NCI-H446 (cell line): ENCODE measurements around the gene MAP4K4.
"Not testable (repeated sequence)": the region's sequence is repeated elsewhere in the genome, so short reads cannot be mapped to it uniquely, and the experiment has no call there.

ENCODE experiments used
- DNase-seq, 2 experiments: peaks; one replicate each; lab custom pipeline; 2025; lab: John Stamatoyannopoulos, UW

The MAP4K4 gene

GRCh38 chr2:101905746-101906336 is 208.3 kb downstream of the MAP4K4 start:
- DNase-seq = no peak

- no peak for DNase-seq
Observed at GRCh38 chr2:101909760-101910159, 212.3 kb downstream of the MAP4K4 start.

- DNase-seq = no peak
Observed at GRCh38 chr2:101912545-101912944, 215.0 kb downstream of the MAP4K4 start.

GRCh38 chr2:101921319-101921952 is 223.9 kb downstream of the MAP4K4 start:
- DNase-seq = no peak

- no peak for DNase-seq
Observed at GRCh38 chr2:101921953-101922325, 224.4 kb downstream of the MAP4K4 start.

- not testable (repeated sequence) for DNase-seq
Observed at GRCh38 chr2:101924311-101924710, 226.8 kb downstream of the MAP4K4 start.

- no peak for DNase-seq
Observed at GRCh38 chr2:101930019-101930418, 232.5 kb downstream of the MAP4K4 start.

GRCh38 chr2:101930847-101931246 is 233.3 kb downstream of the MAP4K4 start:
- no peak for DNase-seq

- DNase-seq = no peak
Observed at GRCh38 chr2:101931402-101931801, 233.9 kb downstream of the MAP4K4 start.

- not testable (repeated sequence) for DNase-seq
Observed at GRCh38 chr2:101935764-101936163, 238.3 kb downstream of the MAP4K4 start.

- no peak for DNase-seq
Observed at GRCh38 chr2:101942851-101943250, 245.3 kb downstream of the MAP4K4 start.
